ENCODE measurements around the gene SLC6A11. TPM values are rescaled to one million over a fixed set of nuclear protein-coding genes. Genes with fewer than 3 reads are reported as not detected.

SLC6A11 gene
- total RNA-seq, 6 experiments from 2014 or later, result 0.05 TPM; not detected in 5

- no peaks in the 10 kb centered on the region for H3K36me3 Mint-ChIP-seq (ENCODE audit: low read depth)
- H3K4me3 Mint-ChIP-seq, result no peak overlapping the region
- no peaks in the 10 kb centered on the region; the same call in 1 of the 2 replicates for H3K9me3 Mint-ChIP-seq
- DNase-seq, result no peak
- TF ChIP-seq CTCF (IDR thresholded peaks at IDR 0.05), result no peak
- no peaks in the 10 kb centered on the region for H3K4me1 Mint-ChIP-seq (ENCODE audit: low read depth)
- no peak overlapping the region for H3K27ac Mint-ChIP-seq
- peaks cover 48% of the 10 kb centered on the region for H3K27me3 Mint-ChIP-seq (ENCODE audit: insufficient read depth)
Measured at GRCh38 chr3:10968401-10968800, 152.4 kb downstream of the SLC6A11 start.

GRCh38 chr3:10970306-10970960 is 154.4 kb downstream of the SLC6A11 start:
- peaks cover 58% of the 10 kb centered on the region for H3K27me3 Mint-ChIP-seq (ENCODE audit: insufficient read depth)
- TF ChIP-seq CTCF (IDR thresholded peaks at IDR 0.05), result no peak

GRCh38 chr3:10972072-10972782 is 156.2 kb downstream of the SLC6A11 start:
- Mint-ChIP-seq H3K27me3 (ENCODE audit: insufficient read depth) (peaks cover 61% of the 10 kb centered on the region), H3K27ac (no peak overlapping the region), H3K4me3 (no peak overlapping the region), H3K9me3 (no peaks in the 10 kb centered on the region), H3K36me3 (ENCODE audit: low read depth) (no peaks in the 10 kb centered on the region), H3K4me1 (ENCODE audit: low read depth) (no peaks in the 10 kb centered on the region)
- no peak for DNase-seq
- TF ChIP-seq CTCF (IDR thresholded peaks at IDR 0.05), result no peak

More at GRCh38 chr3:10970306-10970960, 154.4 kb downstream of the SLC6A11 start:
- Mint-ChIP-seq H3K9me3 (no peaks in the 10 kb centered on the region), H3K4me3 (no peak overlapping the region), H3K36me3 (ENCODE audit: low read depth) (no peaks in the 10 kb centered on the region), H3K4me1 (ENCODE audit: low read depth) (no peaks in the 10 kb centered on the region), H3K27ac (no peak overlapping the region)
- DNase-seq, result no peak

GRCh38 chr3:10973046-10973595 is 157.1 kb downstream of the SLC6A11 start:
- Mint-ChIP-seq H3K9me3 (no peaks in the 10 kb centered on the region), H3K4me1 (ENCODE audit: low read depth) (peaks cover 6% of the 10 kb centered on the region), H3K4me3 (no peak overlapping the region), H3K27ac (no peak overlapping the region), H3K27me3 (ENCODE audit: insufficient read depth) (peaks cover 53% of the 10 kb centered on the region), H3K36me3 (ENCODE audit: low read depth) (no peaks in the 10 kb centered on the region)
- no peak for TF ChIP-seq CTCF (IDR thresholded peaks at IDR 0.05)
- DNase-seq, result no peak

GRCh38 chr3:10974131-10974530 is 158.1 kb downstream of the SLC6A11 start:
- Mint-ChIP-seq H3K27me3 (ENCODE audit: insufficient read depth) (peaks cover 50% of the 10 kb centered on the region), H3K36me3 (ENCODE audit: low read depth) (no peaks in the 10 kb centered on the region), H3K4me3 (no peak overlapping the region), H3K9me3 (no peaks in the 10 kb centered on the region), H3K4me1 (ENCODE audit: low read depth) (peaks cover 8% of the 10 kb centered on the region), H3K27ac (no peak overlapping the region)
- no peak for DNase-seq
- TF ChIP-seq CTCF (IDR thresholded peaks at IDR 0.05), result no peak
